ENCODE measurements around the gene UGT8.

GRCh38 chr4:114600672-114601071 is 2.1 kb downstream of the UGT8 start:
- TF ChIP-seq CTCF (IDR thresholded peaks at IDR 0.05): no peak
- TF ChIP-seq POLR2A (IDR thresholded peaks at IDR 0.05): no peak

All from testis (tissue), 2 donors.